AG09319 (cell line): ENCODE data around the gene NUDCD3.

Experiments used
- DNase-seq: peaks from one replicate; pipeline ENCODE4 v3.0.0-alpha.2; 2010; ENCODE audit warnings: low read depth; ENCODE audit errors: extremely low read depth
- TF ChIP-seq, protein P1 (sequence below): IDR thresholded peaks from 2 replicates; pipeline ENCODE4 v1.5.1; 2011; ENCODE audit warnings: low read depth, mild to moderate bottlenecking, inconsistent platforms, low read length, moderate library complexity

Gene NUDCD3

DNA sequence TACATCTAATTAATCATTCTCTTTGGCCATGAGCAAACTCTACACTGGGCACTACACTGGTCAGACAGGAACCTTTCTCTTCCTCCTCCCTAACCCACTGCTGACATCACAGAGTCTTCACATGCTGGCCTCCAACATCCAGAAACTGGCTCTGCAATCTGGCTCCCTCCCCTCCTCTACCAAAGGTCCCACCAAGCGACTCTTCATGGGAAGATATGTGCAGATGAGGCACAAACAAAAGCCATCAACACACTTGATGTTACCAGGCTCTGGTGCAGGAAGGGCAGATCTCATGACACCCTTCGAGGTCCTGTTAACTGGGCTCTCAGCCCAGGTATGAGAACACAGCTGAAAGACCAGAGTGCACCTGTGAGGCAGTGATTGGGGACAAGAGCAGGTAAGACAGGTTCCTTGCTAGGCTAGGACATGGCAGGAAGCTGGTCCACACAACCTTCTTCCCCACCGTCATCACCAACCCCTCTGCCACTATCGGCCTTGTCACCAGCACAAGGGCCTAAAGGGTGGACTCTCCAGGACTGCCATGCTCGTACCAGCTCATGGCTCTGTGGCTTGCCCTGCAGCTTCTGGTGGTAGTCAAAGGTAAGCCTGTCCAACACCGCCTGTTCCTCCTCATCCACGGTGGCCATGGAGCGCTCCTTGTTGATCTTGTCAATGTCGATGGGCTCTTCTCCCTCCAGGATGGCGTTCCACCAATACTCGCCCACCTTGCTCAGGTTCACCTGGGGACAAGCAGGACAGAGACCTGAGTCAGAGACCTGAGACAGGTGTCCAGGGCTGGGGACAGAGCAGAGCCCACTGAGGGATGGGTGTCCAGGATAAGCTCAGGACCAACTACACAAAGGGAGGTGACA is 98.5 kb downstream of the NUDCD3 start:
- TF ChIP-seq, protein P1, sequence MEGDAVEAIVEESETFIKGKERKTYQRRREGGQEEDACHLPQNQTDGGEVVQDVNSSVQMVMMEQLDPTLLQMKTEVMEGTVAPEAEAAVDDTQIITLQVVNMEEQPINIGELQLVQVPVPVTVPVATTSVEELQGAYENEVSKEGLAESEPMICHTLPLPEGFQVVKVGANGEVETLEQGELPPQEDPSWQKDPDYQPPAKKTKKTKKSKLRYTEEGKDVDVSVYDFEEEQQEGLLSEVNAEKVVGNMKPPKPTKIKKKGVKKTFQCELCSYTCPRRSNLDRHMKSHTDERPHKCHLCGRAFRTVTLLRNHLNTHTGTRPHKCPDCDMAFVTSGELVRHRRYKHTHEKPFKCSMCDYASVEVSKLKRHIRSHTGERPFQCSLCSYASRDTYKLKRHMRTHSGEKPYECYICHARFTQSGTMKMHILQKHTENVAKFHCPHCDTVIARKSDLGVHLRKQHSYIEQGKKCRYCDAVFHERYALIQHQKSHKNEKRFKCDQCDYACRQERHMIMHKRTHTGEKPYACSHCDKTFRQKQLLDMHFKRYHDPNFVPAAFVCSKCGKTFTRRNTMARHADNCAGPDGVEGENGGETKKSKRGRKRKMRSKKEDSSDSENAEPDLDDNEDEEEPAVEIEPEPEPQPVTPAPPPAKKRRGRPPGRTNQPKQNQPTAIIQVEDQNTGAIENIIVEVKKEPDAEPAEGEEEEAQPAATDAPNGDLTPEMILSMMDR, result no peak
- DNase-seq, result no peak

DNA sequence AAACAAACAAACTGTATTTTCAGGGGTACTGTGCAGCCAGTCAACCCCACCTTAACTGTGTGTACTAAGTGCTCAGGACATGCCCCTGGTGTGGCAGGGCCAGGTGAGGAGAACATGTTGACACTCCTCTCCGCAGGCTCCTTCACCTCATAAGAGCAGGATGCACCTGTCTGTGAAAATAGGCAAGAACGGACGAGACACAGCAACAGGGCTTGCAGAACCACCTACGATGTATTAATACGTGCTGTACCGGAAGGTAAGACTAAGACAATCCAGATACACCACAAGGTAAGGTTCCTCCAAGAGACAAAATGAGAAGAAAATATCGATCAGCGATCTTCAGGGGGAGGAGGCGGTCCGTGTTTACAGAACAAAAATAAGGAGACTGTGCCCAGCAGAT is 99.3 kb downstream of the NUDCD3 start:
- TF ChIP-seq, protein P1, result no peak
- DNase-seq, result no peak

DNA sequence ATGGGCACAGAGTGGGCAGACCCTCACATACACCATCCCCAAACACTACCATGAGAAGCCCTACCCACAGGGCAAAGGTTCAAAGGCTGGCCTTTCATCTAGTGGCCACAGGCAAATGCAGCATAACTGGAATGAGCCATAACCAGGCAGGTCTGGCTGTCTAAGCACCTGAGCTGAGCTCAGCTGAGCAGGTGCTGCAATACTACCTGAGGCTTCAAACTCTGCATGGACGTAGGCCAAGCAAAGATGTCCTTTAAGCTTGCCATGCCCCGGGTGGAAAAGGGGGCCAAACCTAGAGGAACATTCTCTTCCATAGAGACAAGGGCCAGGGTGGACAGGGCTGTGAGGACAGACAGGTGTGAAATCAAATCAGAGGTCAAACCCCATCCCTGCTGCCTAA is 99.8 kb downstream of the NUDCD3 start:
- TF ChIP-seq, protein P1, result no peak
- DNase-seq, result no peak

DNA sequence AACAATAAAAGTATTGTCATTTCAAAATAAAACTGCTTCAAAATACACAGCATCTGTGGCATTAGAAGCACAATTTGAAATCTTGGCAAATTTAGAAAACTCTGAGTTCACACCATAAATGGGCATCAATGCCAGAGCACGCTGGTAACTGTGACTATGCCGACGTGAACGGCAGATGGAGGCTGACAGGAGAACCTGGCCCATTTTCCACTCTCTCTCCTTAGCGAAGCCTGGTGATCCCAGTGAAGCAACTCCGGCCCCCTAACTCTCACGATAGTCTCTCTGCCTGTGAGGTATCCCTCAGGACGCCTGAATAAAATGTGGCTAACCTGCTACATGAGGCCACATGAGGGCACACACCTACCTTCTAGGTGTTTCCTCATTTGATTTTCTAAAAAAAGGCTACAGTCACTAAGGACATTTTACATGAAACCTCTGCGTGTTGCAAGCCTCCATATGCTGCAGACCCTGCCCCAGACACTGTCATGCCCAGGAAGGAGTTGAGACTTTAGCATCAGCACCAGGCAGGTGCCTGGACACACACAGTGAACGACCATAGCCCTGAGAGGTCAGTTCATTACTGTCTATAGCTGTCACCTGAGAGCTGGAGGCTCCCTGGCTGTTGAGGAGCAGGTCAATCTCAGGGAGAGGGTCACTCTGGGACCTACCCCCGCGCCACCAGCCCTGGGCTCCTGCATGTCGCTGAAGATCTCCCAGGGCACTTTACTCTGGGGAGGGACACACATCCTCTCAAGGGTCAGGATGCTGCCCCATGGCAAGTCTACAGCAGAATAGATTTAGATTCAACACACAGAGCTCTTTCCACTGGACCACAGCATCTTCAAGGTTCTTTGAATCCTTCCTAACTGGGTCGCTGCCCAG is 102.1 kb downstream of the NUDCD3 start:
- TF ChIP-seq, protein P1, result no peak
- DNase-seq, result no peak

DNA sequence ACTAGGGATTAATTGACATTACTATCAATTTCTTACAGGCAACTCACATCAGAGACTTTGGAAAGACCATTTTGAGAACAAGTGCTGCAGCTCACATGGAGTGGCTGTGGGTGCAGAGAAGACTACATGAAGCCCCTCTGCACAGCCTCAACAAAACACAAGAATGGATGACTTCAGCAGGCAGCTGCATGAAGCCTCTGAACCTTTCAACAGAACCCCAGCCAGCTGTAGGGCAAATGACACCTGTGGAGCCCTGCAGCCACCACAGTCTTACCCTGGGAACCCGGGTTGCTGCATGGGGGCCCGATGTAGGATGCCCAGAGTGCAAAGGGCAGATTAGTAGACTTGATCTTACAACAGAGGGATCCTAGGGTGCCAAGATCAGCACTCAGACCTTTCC is 103.1 kb downstream of the NUDCD3 start:
- DNase-seq, result no peak
- TF ChIP-seq, protein P1, result no peak

DNA sequence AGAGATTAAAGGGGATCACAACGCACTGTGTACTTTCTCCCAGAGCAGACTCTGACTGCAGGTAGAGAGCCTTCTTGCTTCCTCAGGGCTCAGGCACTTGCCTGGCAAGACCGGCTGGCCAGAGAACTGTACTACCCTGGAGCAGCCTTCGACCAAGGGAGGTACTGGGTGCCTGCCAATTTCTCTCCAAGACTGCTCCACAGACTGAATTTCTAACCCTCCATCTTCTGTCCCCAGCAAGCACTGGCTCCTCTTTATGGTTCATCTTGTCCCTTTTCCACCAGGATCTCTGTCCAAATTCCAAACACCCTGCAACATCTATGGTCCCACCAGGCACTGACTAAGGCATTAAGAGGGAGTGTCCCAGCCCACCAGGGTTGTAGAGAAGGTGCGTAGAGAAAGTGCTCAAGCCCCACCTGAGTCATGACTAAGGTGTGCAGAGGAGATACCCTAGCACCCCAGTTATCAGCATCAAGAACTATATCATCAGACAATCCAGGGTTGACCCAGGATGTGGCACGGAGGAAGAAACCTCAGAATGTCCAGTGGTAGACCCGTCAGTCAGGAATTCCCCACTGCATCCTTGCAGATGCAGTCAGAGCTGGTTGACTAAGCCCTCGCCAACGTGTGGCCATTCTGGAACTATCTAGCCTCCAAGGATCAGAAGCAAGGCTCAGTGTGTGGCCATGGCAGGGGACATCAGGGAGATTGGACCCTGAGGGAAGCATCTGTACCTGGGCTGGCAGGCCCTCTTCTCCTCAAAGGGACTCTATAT is 104.1 kb downstream of the NUDCD3 start:
- TF ChIP-seq, protein P1, result no peak
- no peak for DNase-seq
